ENCODE measurements around the gene BHLHE40. TPM values are rescaled to one million over a fixed set of nuclear protein-coding genes. Genes with fewer than 3 reads are reported as not detected.

Gene BHLHE40
- total and polyA plus RNA-seq, 2 of the 13 experiments (the other 11 are each of a cell fraction or from before 2014, with no cell fraction given) = 1.8 to 51.0 TPM

DNA sequence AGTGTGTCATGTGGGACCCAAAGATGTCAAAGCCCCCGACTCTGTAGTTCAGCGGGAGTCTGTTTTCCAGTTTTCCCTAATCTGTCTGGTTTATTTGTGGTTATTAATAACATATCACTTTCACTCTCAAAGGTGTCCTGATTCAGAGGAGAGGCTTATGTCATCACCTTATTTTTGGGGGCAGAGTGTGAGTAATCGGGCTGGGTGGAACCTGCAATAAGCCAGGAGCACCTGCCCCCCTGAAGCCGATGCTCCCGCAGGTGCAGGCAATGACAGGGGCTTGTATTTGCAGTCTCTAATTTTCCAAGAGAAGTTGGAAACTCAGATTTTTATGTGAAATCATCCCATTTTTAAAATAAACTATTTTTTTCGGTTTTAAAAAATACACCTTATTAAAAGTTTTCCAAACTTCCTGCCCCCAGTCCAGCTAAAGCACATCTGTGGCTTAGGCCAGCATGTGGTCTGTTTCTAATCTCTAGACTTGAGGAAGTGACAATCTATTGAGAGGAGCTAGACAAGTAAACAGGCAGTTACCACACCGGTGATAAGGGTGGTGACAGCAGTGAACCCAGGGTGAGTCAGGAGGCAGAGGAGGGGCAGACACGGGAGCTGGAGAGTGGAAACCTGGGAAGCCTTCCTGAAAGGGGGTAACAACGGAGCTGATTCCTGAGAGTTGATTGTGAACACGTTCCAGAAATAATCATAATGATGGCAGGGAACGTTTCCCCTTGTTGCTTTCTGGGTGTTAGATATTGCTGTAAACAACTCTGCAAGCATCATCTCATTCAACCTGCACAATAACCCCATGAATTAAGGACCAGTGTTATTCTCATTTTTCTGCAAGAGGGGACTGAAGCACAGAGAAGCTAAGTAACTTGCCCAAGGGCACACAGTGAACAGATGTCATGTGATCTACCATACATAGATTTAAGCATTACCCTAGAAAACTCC, 37.2 kb downstream of the BHLHE40 start (continued):
- no peak for TF ChIP-seq ZNF160 (CRISPR knock-in tag; IDR thresholded peaks at IDR 0.05)
- no peak for TF ChIP-seq HCFC1 (IDR thresholded peaks at IDR 0.05; ENCODE audit: low read depth, low read length)
- no peak for TF ChIP-seq SNAI1 (CRISPR knock-in tag; IDR thresholded peaks at IDR 0.05; ENCODE audit: borderline replicate concordance)
- TF ChIP-seq, protein P1, sequence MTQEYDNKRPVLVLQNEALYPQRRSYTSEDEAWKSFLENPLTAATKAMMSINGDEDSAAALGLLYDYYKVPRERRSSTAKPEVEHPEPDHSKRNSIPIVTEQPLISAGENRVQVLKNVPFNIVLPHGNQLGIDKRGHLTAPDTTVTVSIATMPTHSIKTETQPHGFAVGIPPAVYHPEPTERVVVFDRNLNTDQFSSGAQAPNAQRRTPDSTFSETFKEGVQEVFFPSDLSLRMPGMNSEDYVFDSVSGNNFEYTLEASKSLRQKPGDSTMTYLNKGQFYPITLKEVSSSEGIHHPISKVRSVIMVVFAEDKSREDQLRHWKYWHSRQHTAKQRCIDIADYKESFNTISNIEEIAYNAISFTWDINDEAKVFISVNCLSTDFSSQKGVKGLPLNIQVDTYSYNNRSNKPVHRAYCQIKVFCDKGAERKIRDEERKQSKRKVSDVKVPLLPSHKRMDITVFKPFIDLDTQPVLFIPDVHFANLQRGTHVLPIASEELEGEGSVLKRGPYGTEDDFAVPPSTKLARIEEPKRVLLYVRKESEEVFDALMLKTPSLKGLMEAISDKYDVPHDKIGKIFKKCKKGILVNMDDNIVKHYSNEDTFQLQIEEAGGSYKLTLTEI (CRISPR knock-in tag; conservative IDR thresholded peaks at IDR 0.05) = no peak
- no peak for TF ChIP-seq ZNF629 (CRISPR knock-in tag; conservative IDR thresholded peaks at IDR 0.05)
- TF ChIP-seq ZNF761 (CRISPR knock-in tag; conservative IDR thresholded peaks at IDR 0.05) = no peak
- TF ChIP-seq ZNF142 (CRISPR knock-in tag; IDR thresholded peaks at IDR 0.05) = no peak
- TF ChIP-seq MIER2 (CRISPR knock-in tag; IDR thresholded peaks at IDR 0.05) = 0 out of 2 replicates have a peak, but pooled peaks have one; percentile 14
- TF ChIP-seq ZNF513 (CRISPR knock-in tag; conservative IDR thresholded peaks at IDR 0.05) = no peak
- TF ChIP-seq POLR2AphosphoS5 (IDR thresholded peaks at IDR 0.05; ENCODE audit: low read depth, low read length) = no peak; the same call in 1 of the 2 replicates
- TF ChIP-seq, protein P2, sequence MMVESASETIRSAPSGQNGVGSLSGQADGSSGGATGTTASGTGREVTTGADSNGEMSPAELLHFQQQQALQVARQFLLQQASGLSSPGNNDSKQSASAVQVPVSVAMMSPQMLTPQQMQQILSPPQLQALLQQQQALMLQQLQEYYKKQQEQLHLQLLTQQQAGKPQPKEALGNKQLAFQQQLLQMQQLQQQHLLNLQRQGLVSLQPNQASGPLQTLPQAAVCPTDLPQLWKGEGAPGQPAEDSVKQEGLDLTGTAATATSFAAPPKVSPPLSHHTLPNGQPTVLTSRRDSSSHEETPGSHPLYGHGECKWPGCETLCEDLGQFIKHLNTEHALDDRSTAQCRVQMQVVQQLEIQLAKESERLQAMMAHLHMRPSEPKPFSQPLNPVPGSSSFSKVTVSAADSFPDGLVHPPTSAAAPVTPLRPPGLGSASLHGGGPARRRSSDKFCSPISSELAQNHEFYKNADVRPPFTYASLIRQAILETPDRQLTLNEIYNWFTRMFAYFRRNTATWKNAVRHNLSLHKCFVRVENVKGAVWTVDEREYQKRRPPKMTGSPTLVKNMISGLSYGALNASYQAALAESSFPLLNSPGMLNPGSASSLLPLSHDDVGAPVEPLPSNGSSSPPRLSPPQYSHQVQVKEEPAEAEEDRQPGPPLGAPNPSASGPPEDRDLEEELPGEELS (CRISPR knock-in tag; IDR thresholded peaks at IDR 0.05) = peak; percentile 91
- TF ChIP-seq ELK4 (CRISPR knock-in tag; IDR thresholded peaks at IDR 0.05; ENCODE audit: borderline replicate concordance) = no peak
- TF ChIP-seq PLSCR1 (CRISPR knock-in tag; IDR thresholded peaks at IDR 0.05; ENCODE audit: borderline replicate concordance) = no peak
- no peak for TF ChIP-seq REXO4 (CRISPR knock-in tag; IDR thresholded peaks at IDR 0.05; ENCODE audit: borderline replicate concordance)
